Neural crest cell (in vitro differentiated cells): ENCODE data around the gene GLIPR2. TPM values are rescaled to one million over a fixed set of nuclear protein-coding genes. Genes with fewer than 3 reads are reported as not detected.

Source experiments
- DNase-seq: peaks from one replicate; pipeline ENCODE4 v3.0.0; 2021; ENCODE audit warnings: low read depth, mixed read lengths, low spot score
- H3K27ac Mint-ChIP-seq: one replicate; pipeline ENCODE4 v1.8.0; 2021; ENCODE audit warnings: mild to moderate bottlenecking, mixed read lengths; ENCODE audit not compliant: unreplicated experiment
- H3K27me3 Mint-ChIP-seq: 2 replicates; pipeline ENCODE4 v1.8.0; 2021; ENCODE audit warnings: low read depth, mild to moderate bottlenecking, mixed read lengths
- H3K36me3 Mint-ChIP-seq: 2 replicates; pipeline ENCODE4 v1.8.0; 2021; ENCODE audit warnings: low read depth, mild to moderate bottlenecking, mixed read lengths
- H3K4me1 Mint-ChIP-seq: 2 replicates; pipeline ENCODE4 v1.8.0; 2021; ENCODE audit warnings: mixed read lengths
- H3K4me3 Mint-ChIP-seq: one replicate; pipeline ENCODE4 v1.8.0; 2021; ENCODE audit warnings: mild to moderate bottlenecking, mixed read lengths
- H3K9me3 Mint-ChIP-seq: 2 replicates; pipeline ENCODE4 v1.8.0; 2021; ENCODE audit warnings: mixed read lengths
- CTCF ChIP-seq: fragments of 200-600 bp; sonication (generic); conservative IDR thresholded peaks from 2 replicates; pipeline ENCODE4 v1.5.0; 2021; ENCODE audit warnings: antibody characterized with exemption, mild to moderate bottlenecking
- total RNA-seq: library from RNA; stranded (reverse); gene quantifications from 2 replicates; pipeline ENCODE4 v1.2.1, GENCODE V29; 2021

Gene GLIPR2
- total RNA-seq, 1 donor from 2014 or later = 24.2 TPM

DNA sequence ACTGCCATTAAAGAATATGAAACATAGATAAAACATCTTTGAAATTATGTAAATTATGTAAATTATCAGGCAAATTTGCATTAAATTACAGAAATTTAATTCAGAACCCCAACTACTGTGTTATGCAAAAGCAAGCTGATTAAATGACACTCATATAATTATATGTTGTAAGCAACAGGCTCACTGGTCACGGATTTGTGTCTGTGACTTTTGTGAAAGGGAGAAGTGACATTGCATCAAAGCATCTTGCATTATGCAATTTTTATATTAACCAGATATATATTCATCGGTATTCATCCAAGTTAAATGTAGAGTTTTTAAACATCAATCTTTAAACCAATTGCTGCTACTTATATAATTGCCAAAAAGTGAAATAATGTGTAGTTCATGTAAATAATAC lies 13.0 kb upstream of the GLIPR2 start:
- H3K4me3 Mint-ChIP-seq = no peak overlapping the region
- no peak for DNase-seq
- no peaks in the 10 kb centered on the region for H3K27me3 Mint-ChIP-seq
- no peak for TF ChIP-seq CTCF
- H3K27ac Mint-ChIP-seq = no peak overlapping the region
- H3K9me3 Mint-ChIP-seq = no peaks in the 10 kb centered on the region
- no peaks in the 10 kb centered on the region for H3K4me1 Mint-ChIP-seq
- peaks cover 4% of the 10 kb centered on the region for H3K36me3 Mint-ChIP-seq

DNA sequence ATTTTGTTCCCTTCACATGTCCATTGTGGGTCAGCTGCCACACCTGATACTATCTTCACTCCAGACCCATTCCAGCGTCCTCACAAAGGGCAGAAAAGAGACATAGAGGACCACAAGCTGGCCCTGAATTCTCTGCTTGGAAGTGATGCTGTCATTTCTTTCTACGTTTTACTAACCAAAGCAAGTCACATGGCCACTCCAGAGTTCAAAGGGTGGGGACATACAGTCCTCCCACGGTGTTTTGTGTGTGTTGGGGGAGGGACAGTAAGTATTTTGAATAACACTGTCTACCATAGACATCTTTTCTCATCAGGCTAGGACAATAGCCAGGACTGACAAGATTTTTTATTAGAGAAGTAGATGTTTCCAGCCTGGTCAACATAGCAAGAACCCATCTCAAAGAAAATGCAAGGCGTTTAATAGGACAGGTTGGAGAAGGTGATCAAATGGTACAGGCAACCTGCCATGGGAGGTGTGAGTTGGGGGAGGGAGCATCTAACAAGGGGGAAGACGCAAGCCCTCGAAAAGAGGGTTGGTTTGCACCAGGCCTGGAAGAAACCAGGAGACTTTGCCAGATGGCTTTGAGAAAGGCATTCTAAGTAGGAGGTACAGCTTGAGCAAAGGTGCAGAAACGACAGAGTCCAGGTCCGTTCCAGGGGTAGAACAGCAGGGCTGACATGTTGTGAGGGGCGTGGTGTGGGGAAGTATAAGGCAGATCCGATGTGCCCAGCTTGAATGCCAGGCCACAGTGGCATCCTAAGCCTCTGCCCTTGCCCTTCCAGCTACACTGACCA lies 11.3 kb upstream of the GLIPR2 start:
- Mint-ChIP-seq H3K27ac (no peak overlapping the region), H3K4me3 (no peak overlapping the region), H3K4me1 (no peaks in the 10 kb centered on the region), H3K36me3 (peaks cover 4% of the 10 kb centered on the region), H3K9me3 (no peaks in the 10 kb centered on the region), H3K27me3 (no peaks in the 10 kb centered on the region)
- no peak for TF ChIP-seq CTCF
- no peak for DNase-seq

GRCh38 chr9:36126016-36126730 lies 10.4 kb upstream of the GLIPR2 start:
- H3K36me3 Mint-ChIP-seq = peaks cover 4% of the 10 kb centered on the region
- no peak for DNase-seq
- H3K9me3 Mint-ChIP-seq = no peaks in the 10 kb centered on the region
- TF ChIP-seq CTCF = no peak
- H3K27me3 Mint-ChIP-seq = no peaks in the 10 kb centered on the region
- peak overlapping the region; percentile 27 for H3K27ac Mint-ChIP-seq
- H3K4me3 Mint-ChIP-seq = no peak overlapping the region
- H3K4me1 Mint-ChIP-seq = no peaks in the 10 kb centered on the region

DNA sequence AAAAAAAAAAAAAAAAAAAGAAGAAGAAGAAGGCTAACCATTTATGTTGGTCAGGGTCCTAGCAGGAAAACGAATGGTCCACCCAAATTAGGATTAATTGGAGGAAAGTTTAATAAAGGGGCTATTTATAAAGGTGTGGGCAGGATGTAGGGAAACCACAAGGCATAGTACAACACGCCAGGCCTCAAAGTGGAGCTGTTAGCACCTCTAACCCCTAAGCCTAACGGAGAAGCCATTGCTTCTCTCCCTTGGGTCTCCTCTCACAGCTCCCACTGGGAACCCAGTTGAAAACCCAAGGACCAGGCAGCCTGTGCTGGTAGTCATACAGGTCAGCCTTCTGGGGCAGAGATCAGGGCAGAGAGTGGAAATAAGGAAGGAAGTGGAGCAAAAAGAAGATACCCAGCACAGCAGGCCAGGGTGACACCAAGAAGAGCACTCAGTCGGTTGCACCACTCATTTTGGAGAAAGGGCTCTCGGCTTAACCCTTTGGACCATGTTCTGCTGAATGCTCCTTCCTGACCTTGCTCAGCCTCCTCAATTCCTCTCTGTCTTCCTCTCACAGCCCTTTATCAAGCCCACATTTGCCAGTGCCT lies 8.8 kb upstream of the GLIPR2 start:
- Mint-ChIP-seq H3K27me3 (peaks cover 14% of the 10 kb centered on the region), H3K9me3 (no peaks in the 10 kb centered on the region), H3K27ac (no peak overlapping the region), H3K36me3 (no peaks in the 10 kb centered on the region), H3K4me3 (no peak overlapping the region), H3K4me1 (no peaks in the 10 kb centered on the region)
- no peak for TF ChIP-seq CTCF
- DNase-seq = no peak

- TF ChIP-seq CTCF = no peak
- no peak overlapping the region for H3K27ac Mint-ChIP-seq
- DNase-seq = no peak
Measured at GRCh38 chr9:36128349-36128748, 8.2 kb upstream of the GLIPR2 start.

More at GRCh38 chr9:36128349-36128748, 8.2 kb upstream of the GLIPR2 start:
- Mint-ChIP-seq H3K36me3 (no peaks in the 10 kb centered on the region), H3K9me3 (no peaks in the 10 kb centered on the region), H3K27me3 (peaks cover 16% of the 10 kb centered on the region), H3K4me1 (no peaks in the 10 kb centered on the region), H3K4me3 (no peak overlapping the region)
